ENCODE data around the gene SLC25A25.

SLC25A25 gene

DNA sequence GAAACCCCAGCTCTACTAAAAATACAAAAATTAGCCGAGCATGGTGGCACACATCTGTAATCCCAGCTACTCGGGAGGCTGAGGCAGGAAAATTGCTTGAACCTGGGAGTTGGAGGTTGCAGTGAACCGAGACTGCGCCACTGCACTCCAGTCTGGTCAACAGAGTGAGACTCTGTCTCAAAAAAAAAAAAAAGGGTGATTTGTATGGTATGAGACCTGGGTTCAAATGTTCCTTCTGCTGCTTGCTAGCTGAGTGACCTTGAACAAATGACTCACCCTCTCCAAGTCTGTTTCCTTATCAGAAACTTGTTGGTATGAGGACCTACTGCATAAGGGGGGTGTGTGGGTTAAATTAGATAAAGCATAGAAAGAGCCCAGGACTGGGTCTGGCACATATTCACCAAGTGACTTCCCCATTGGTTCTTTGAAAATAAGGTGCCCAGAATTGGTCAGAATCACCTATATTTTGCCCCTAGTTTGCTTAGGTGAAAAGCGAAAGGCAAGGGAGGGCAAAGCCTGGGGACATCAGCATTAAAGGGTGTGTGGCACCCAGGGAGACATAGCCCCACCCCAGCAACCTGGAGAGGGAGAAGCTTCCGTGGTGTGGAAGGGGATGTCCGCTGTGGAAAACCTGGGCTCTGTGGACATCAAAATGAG lies 9.9 kb downstream of the SLC25A25 start:
- DNase-seq: no peak

DNA sequence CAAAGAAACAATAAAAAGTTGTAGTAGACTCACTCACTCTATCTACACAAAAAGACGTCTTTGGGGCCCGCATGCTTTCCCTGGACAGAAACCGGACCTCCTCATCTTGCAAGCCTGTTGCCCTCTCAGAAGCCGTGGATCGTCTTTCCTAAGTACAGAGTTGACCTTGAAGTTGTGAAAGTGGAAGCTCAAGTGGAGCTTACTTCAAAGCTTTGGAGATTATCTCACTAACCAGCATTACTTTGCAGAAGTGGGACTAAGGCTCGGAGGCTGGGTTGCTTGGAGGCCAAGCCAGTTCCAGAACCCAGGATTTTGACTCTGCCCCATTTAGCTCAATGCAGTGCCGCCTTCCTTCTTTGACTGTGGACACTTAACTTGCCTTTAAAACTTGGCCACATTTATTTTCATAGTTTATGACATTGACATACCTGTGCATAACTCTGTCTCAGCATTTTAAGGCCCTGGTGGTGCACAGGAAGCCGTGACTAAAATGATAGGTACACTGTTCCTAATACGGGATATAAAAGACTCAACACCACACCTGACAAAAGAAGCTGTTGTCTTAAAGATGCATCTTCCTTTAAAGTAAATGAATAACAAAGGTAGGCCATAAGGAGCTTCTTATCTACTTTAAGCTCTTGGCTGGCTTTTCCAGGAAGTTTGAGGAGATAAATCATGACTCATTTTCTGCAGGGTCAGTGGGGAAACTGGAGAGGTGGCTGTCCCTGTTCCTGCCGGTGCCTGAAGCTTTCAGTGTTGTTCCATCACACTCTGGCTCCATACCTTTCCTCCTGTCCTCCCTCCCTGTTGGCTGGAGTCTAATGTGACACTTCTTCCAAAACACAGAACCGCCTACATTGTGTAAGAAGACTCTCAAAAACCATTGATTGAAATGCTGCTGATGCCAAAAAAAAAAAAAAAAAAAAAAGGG lies 10.7 kb downstream of the SLC25A25 start:
- DNase-seq: no peak

DNA sequence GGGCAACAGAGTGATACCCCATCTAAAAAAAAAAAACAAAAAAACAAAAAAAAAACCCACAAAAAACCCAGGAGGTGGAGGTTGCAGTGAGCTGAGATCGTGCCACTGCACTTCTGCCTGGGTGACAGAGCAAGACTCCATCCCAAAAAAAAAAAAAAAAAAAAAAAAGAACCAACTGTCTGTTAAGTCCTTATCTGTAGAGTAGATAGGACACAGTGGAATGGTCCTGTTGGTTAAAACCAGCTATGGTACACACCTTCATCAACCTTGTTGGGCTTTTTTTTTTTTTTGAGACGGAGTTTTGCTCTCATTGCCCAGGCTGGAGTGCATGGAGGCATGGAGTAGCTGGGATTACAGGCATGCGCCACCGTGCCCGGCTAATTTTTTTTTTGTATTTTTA lies 12.2 kb downstream of the SLC25A25 start:
- no peak for DNase-seq

DNA sequence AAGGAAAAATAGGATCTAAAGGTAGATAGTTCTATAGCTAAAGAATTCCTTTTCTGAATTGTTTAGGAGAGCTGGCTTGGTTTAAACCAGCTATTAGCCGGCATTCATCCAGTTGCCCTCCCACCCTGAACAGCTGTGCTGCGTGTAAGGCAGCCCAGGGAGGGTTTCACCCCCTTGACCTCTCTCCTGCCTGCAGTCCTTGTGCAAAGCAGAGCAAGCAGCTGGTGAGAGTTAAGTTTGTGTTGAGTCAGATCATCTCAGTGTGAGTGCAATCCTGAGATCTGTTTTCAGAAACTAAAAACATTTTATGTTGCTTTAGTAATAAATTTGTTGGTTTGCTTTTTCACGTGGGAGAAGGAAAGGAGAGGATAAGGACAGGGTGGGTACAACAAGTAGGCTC lies 13.0 kb downstream of the SLC25A25 start:
- DNase-seq: peak; percentile 74

DNA sequence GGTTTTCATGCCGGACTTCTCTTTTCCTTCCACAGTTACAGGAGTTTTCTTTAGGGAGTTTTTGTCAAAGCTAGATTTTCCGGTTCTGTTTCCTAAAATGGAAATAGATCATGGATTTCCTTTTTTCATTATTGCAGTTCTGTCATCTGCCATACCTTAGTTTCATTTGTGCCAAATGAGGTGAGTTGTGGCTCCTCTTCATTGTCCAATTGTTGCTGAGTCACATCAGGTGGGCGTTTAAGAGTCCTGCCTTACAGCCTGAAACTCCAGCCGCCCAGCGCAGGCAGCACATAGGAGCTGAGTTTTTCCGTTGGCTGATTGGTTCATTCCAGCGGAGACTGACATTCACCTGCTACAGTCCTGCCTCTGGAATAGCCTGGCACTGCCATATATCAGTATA lies 14.1 kb downstream of the SLC25A25 start:
- no peak for DNase-seq

DNA sequence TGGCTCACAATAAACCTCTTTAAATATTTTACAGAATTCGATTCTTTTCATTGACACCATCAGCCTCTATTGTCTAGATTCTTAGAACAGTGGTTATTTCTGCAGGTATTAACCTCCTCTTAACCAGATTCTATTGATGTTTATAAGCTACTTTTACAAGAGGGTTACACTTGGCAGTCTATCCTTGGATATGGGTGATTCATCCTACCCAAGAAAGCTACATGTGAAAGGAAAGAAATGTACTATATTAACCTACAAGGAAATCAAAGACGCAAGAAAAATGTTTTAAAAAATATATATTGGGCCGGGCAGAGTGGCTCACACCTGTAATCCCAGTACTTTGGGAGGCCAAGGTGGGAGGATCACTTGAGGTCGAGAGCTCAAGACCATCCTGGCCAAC lies 16.7 kb downstream of the SLC25A25 start:
- no peak for DNase-seq

DNA sequence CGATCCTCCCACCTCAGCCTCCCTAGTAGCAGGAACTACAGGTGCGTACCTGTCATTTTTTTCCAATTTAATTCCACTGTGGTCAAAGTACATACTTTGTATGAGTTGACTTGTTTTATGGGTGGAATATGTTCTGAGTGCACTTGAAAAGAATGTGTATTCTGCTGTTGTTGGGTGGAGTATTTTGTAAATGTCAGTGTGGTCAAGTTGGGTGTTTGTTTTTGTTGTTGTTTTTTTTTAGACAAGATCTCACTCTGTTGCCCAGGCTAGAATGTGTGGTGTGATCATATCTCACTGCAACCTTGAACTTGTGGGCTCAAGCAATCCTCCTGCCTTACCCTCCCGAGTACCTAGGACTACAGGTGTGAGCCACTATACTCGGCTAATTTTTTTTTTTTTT lies 17.9 kb downstream of the SLC25A25 start:
- DNase-seq: no peak

DNA sequence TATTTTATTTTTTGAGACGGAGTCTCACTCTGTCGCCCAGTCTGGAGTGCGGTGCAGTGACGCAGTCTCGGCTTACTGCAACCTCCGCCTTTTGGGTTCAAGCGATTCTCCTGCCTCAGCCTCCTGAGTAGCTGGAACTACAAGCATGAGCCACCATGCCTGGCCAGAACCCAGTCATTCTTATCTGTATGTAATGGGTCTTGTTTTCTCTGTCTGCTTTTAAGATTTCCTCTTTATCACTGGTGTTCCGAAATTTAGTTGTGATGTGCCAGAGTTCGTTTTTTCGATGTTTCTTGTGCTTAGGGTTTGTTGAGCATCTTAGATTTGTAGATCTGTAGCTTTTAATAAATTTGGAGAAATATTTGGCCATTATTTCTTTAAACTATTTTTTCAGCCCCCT lies 19.2 kb downstream of the SLC25A25 start:
- DNase-seq: no peak

DNA sequence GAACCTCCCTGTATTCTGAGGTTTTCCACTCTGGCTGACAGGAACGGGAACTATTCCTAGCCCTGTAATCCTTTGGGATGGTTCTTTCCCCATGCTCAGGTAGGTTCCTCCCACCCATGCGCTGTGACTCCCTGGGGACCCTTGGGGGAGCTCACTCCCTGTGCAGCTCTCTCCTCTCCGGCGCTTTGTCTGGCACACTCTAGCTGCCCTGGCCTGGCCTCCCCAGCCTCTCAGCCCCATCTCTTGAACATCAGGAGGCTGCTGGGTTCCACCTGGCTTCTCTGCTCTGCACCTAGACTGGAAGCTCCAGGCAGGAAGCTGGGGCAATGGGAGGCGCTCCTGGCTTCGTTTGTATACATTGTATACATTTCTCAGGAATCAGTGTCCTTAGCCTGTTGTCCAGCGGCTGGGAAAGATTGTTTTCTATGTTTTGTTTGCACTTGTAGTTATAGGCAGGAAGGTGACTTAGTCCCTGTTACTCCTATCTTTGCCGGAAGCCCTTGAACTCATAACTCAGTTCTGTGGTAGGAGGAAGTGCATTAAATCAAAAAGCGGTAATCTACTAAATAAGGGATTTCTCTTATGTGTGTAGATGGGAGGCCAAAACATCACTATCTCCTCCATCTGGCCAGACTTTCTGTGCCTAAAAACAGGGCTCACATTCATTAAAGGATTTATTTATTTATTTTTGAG lies 20.4 kb downstream of the SLC25A25 start:
- DNase-seq: peak; percentile 47

DNA sequence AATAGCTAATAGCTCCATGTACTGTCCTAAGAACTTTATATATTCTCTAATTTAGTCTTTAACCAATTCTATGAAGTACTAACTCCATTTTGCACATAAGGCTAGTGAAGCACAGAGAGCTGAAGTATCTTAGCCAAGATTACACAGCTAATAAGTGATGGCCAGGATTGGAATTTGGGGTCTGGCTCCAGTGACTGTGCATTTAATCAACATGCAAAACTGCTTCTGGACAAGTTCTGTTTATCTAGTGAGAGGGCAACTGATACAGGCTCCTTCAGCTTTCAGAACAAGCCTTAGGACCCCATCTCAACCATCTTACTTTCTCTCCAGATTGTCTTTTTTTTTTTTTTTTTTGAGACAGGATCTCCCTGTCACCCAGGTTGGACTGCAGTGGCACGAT lies 21.3 kb downstream of the SLC25A25 start:
- DNase-seq: no peak

DNA sequence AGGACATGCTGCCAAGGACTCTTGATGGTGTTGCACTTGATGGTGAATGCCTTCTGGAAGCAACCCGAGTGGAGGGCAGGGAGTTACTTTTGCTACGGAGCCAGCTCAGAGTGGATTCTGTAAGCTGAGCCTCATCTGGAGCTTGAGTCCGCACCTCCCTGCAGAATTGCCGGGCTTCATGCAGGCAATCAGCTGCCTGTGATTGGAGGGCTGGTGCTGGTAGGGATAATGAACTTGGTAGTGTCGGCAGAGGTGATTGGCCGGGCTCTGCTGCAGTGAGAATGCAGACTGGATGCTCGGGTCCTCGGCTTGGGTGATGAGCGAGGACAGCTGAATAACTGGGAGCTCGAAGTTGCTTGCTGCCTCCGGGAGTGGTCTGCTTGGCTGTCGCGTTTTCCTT lies 23.1 kb downstream of the SLC25A25 start:
- peak; percentile 94 for DNase-seq

DNA sequence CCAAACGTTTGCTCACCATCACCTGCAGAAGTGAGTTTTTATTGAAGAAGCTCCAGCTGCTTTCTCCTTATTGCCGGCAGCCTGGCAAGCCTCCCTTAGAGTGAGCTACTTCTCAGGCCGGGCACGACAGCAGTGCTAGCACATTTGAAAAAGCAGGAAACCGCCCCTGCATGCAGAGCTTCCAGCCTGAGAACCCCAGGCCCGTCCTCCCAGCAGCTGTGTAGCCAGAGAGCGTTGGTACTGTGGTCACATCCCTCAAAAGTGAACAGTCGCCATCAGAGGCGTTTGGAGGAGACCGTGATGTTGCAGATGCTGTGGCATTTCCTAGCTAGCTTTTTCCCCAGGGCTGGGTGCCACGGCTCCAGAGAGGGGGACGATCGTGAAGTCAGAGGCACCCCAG lies 23.5 kb downstream of the SLC25A25 start:
- no peak for DNase-seq

DNA sequence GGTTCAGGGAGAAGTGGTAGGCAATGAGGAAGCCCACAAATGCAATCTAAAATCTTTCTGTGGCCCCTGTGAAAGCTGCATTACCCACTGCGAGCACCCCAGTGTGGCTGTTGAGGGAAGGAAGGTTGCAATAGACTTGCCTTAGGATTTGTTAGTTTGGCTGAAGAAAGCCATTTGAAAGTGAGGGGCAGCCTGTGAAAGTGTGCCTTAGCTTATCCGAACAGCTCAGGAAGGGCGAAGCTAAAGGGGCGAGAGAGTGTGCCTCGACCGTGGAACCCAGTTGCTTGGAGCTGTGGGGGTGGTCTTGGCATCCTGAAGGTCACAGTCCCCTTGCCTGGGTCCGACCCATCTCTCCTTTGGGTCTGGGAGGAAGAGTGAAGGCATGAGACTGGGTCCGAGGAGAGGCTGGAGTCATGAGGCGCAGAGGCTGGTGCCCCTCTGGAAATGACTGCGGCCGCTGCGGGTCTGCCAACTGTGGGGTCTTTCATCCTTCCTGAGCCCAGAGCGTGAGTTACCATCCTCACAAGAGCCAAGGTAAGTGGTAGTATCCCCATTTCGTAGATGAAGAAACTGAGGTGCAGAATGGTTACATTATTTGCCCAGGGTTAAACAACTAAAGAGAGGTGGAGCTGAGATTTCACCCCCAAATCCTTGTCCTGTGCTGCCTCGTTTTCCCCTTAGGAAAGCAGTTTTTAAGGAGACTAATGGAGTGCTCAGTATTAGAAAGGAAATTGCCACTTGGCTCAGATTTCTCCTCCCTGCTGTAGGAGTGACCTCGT lies 24.4 kb downstream of the SLC25A25 start:
- no peak for DNase-seq

DNA sequence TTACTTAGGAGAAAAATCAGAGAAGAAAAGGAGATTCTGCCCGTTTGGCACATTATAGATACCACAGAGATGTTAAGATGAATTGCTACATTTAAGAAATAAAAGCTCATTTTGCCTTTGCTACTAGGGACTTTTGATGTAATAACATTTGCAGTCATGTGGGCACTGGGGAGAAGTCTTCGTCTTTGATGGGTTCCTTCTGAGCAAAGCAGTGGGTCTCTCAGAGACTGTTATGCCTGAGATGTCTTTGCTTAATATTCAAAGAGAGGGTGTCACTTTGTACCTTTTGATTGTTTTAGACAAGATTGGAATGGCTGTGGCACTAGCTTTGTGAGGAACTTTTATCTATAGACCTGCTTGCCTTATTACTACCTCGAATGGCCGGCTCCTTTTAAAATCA lies 25.0 kb downstream of the SLC25A25 start:
- no peak for DNase-seq

DNA sequence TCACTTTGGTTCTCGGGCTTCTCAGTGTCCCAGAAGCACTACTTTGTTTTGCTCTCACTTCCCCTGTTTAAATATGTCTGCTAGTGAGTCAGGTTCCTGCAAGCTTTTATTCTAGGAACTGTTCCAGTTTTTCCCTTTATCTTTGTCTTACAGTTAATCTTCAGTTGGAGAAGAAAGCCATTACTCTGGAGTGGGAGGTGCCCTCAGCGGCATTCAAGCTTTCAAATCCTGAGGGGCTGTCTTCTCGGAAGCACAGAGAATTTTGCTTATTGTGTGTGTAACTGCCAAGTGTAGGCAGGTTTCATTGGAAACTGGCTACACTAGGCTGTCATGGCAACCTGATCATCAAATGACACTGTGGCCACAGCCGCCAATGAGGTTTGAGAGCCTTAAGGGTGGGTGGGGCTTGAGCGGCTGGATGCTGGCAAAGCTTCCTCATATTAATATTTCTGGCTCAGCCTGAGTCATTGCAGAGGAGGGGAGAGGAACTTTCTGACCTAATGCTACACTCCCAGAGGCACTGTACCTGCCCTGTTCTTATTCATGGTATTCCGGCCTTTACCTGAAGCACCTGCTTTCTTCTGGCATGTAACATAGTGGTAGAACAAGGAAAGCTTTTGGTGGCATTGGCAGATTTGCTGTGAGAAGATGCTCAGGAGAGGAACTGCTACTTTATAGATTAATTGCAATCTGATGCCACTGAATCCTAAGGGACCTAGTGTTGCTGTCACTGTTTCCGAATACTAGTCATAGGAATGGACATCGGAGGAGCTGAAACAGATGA lies 26.3 kb downstream of the SLC25A25 start:
- peak; percentile 84 for DNase-seq

DNA sequence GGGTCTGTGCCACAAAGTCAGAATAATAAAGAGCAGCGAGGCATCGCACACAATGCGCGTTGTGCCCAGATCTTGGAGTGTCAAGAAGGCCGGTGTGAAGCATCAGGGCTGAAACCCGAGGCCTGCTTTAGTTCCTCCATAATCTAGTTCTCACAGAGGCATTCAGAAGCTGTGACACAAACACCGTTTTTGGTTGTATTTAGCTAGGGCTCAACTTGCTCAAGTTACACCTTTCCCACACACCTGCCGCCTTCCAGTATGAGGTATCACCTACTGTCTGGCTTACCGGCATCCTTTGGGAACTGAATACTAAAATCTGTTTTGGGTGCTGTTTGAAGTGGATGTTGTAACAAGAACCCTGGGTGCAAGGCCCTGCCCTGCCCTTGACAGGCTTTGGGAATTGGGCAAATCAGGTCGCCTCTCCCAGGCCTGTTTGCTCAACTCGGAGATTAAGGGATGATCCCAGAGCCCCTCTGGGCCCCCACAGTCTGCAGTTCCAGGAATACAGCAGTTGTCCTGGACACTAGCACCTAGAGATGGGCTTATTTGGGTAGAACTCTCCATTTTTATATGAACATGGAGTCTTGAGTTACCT lies 27.0 kb downstream of the SLC25A25 start:
- peak; percentile 62 for DNase-seq

DNA sequence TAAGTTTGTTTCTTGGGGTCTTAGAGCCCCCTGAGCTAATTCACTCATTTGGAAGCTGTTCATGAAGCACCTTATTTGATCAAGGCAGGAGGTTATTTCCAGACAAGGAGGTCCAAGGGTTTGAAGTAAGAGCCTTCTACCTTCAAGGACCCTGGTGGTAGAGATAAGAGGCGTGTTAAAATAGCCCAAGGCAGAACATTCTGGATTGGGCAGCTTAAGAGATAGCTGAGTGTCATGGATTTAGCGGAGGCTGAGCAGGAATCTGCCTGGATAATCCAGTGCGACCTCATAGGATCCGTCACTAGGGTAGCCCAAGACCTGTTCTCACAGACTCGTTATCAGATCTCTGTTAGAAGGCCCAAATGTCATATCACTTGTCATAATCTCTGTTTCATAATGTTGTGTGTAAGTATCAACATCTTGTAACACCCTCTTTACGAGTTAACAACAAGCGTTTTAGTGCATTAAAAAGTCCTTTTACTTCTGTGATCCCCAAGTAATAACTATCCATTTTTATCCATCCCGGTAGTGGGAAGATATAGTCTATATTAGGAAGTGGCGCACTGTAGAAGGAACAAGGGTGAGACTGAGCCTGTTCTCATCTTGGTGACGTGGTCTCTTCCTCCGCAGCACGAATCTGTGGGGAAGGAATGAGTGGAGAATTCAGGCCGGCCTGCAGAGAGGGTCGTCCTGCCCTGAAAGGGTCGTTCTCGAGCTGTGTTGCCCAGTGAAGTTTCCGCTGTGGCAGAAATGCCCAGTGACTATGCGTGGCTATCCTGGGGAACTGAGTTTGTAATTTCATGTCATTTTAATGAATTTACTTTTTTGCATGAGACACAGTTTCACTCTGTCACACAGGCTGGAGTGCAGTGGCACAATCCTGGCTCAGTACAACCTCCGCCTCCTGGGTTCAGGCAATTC lies 28.8 kb downstream of the SLC25A25 start:
- peak; percentile 77 for DNase-seq

DNA sequence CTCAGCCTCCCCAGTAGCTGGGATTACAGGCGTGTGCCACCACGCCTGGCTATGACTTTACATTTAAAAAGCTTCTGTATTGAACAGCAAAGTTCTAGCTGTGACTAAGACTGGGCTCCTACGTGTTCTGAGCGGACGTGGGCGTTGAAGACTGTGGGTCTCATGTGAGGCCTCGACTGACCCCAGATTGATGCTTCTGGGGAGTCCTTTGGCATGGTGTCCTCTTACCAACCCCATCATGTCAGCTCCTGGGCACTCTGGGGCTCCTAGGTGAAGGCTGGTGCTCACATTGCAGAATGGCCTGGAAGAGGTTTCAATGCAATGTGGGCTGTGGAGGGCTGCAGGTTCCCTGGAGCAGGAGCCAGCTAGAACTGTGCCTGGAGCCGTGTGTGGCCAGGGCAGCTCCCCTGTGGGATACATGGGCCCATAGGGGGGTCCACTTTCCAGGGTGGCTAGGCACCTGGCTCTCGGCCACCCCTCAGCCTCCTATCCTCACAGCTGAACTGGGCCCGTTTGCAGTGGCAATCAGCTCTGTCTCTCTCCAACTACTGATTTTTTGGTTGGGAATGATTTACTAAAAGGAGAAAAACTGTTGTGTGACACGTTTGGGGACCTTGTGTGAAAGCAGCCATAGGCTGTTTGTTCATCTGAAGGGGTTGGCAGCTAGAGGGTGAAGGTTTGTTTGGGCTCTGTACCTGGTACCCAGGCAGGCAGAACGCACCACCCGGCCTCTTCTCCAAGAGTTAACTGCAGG lies 29.7 kb downstream of the SLC25A25 start:
- no peak for DNase-seq

DNA sequence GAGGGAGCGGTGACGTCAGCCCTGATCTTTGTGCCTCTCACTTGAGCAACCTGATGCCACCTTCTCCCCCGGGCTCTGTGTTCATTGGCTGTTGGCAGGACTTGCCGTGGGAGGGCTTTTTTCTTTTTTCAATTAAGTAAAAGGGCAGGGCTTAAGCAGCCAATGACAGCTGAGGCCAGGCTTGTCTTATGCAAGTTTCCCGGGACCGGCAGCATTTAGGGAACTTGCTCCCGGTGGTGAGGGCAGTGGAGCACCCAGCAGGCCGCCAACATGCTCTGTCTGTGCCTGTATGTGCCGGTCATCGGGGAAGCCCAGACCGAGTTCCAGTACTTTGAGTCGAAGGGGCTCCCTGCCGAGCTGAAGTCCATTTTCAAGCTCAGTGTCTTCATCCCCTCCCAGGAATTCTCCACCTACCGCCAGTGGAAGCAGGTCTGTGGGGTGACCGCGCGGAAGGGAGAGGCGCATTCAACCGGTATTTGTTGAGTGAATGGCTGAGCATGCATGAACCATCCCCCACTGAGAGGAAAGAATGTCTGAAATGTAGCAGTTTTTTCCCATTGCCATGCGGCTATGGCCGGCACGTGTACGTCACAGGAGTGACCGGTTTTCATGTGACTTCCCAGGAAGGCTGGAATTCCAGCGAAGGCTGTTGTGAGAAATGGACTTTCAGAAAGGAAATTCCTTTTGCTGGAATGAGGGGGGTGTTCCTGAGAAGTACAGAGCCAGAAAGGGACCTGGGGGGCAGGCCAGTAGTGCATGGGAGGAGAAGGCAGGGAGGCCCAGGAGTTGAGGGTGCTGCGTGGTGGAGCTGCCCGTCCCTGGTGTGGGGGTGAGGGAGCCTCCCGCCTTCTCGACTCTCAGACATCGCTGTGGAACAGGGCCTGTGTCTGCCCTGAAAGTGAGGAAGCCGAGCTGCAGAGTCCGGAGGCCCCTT lies 30.5 kb downstream of the SLC25A25 start:
- DNase-seq: peak; percentile 95
